ENCODE measurements around the gene MYLK.

MYLK gene

GRCh38 chr3:123832692-123833397 is 51.3 kb downstream of the MYLK start:
- in situ Hi-C loops (cut with MboI; ENCODE audit: low sequenced_read_pairs): no loop called here

- in situ Hi-C loops (cut with MboI; ENCODE audit: low sequenced_read_pairs): no loop called here
These were observed 52.7 kb downstream of the MYLK start for GRCh38 chr3:123831420-123831819.

GRCh38 chr3:123821920-123822319 is 62.2 kb downstream of the MYLK start:
- in situ Hi-C loops (cut with MboI; ENCODE audit: low sequenced_read_pairs): no loop called here

- in situ Hi-C loops (cut with MboI; ENCODE audit: low sequenced_read_pairs): no loop called here
These were observed 64.2 kb downstream of the MYLK start for GRCh38 chr3:123819949-123820348.

GRCh38 chr3:123818921-123819429 is 65.2 kb downstream of the MYLK start:
- in situ Hi-C loops (cut with MboI; ENCODE audit: low sequenced_read_pairs): no loop called here

GRCh38 chr3:123818324-123818920 is 65.7 kb downstream of the MYLK start:
- in situ Hi-C loops (cut with MboI; ENCODE audit: low sequenced_read_pairs): no loop called here

- in situ Hi-C loops (cut with MboI; ENCODE audit: low sequenced_read_pairs): no loop called here
These were observed 66.7 kb downstream of the MYLK start for GRCh38 chr3:123817413-123817812.

GRCh38 chr3:123816673-123817207 is 67.4 kb downstream of the MYLK start:
- in situ Hi-C loops (cut with MboI; ENCODE audit: low sequenced_read_pairs): no loop called here

- in situ Hi-C loops (cut with MboI; ENCODE audit: low sequenced_read_pairs): no loop called here
These were observed 68.2 kb downstream of the MYLK start for GRCh38 chr3:123815981-123816380.

GRCh38 chr3:123813876-123814275 is 70.3 kb downstream of the MYLK start:
- in situ Hi-C loops (cut with MboI; ENCODE audit: low sequenced_read_pairs): no loop called here

- in situ Hi-C loops (cut with MboI; ENCODE audit: low sequenced_read_pairs): no loop called here
These were observed 74.5 kb downstream of the MYLK start for GRCh38 chr3:123809597-123809996.

GRCh38 chr3:123808812-123809211 is 75.3 kb downstream of the MYLK start:
- in situ Hi-C loops (cut with MboI; ENCODE audit: low sequenced_read_pairs): no loop called here

GRCh38 chr3:123807820-123808219 is 76.3 kb downstream of the MYLK start:
- in situ Hi-C loops (cut with MboI; ENCODE audit: low sequenced_read_pairs): no loop called here

- in situ Hi-C loops (cut with MboI; ENCODE audit: low sequenced_read_pairs): no loop called here
These were observed 78.6 kb downstream of the MYLK start for GRCh38 chr3:123805504-123805903.

- in situ Hi-C loops (cut with MboI; ENCODE audit: low sequenced_read_pairs): no loop called here
These were observed 79.0 kb downstream of the MYLK start for GRCh38 chr3:123805101-123805500.

GRCh38 chr3:123804676-123805075 is 79.5 kb downstream of the MYLK start:
- in situ Hi-C loops (cut with MboI; ENCODE audit: low sequenced_read_pairs): no loop called here

GRCh38 chr3:123803521-123803920 is 80.6 kb downstream of the MYLK start:
- in situ Hi-C loops (cut with MboI; ENCODE audit: low sequenced_read_pairs): no loop called here

GRCh38 chr3:123802007-123802625 is 82.0 kb downstream of the MYLK start:
- in situ Hi-C loops (cut with MboI; ENCODE audit: low sequenced_read_pairs): no loop called here

GRCh38 chr3:123801474-123801873 is 82.7 kb downstream of the MYLK start:
- in situ Hi-C loops (cut with MboI; ENCODE audit: low sequenced_read_pairs): no loop called here

- in situ Hi-C loops (cut with MboI; ENCODE audit: low sequenced_read_pairs): no loop called here
These were observed 83.8 kb downstream of the MYLK start for GRCh38 chr3:123800362-123800682.

- in situ Hi-C loops (cut with MboI; ENCODE audit: low sequenced_read_pairs): no loop called here
These were observed 84.4 kb downstream of the MYLK start for GRCh38 chr3:123799544-123800361.

Data from HL-60/S4 (cell line).